CD4-positive, alpha-beta T cell treated with Interleukin-4 for 4 hours (primary cell): ENCODE data around the gene HSPA1A.
"Not testable (repeated sequence)": the region's sequence is repeated elsewhere in the genome, so short reads cannot be mapped to it uniquely, and the experiment has no call there.

Experiments used
- DNase-seq: peaks from one replicate; pipeline ENCODE4 v3.0.0-alpha.2; 2020

HSPA1A gene

DNA sequence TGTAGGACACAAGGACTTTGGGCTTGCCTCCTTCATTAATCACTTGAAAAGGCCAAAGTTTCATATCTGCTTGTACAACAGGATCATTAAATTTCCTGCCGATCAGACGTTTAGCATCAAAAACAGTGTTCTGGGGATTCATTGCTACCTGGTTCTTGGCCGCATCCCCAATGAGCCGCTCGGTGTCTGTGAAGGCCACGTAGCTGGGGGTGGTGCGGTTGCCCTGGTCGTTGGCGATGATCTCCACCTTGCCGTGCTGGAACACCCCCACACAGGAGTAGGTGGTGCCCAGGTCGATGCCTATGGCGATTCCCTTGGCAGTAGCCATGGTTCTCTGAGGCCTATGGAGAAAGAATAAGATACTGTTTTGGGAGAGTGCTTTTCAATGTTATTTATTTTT lies 3.7 kb upstream of the HSPA1A start:
- no peak for DNase-seq

DNA sequence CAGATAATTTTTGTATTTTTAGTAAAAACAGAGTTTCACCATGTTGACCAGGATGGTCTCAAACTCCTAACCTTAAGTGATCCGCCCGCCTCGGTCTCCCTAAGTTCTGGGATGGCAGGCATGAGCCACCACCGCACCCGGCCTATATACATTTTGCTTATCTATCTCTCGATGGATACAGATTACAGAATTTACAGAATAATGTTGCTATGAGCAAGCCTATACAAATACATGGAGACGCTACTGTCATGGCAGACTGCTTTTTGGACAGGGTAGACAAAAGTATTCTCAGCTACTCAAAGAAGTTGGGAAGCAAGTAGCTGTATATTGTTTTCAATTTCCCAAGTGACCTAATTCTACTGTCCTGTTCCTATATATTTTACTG lies 1.9 kb upstream of the HSPA1A start:
- no peak for DNase-seq

DNA sequence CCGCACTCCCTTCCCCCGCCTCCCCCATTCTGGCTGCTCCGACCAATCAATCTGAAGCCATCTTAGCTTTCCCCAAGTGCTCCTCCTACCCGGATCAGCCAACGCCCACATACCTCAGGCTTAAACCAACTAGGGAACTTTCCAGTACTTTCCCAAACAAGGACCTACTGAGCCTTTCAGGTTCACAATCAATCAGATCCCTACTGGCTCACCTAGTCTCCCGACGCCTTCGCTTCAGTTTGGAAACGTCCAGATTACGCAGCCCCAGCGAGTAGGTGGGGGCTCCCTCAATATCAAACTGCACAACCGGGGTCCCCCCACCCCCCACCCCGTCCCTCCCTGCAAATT lies 692 bp upstream of the HSPA1A start:
- DNase-seq, result peak; percentile 74

DNA sequence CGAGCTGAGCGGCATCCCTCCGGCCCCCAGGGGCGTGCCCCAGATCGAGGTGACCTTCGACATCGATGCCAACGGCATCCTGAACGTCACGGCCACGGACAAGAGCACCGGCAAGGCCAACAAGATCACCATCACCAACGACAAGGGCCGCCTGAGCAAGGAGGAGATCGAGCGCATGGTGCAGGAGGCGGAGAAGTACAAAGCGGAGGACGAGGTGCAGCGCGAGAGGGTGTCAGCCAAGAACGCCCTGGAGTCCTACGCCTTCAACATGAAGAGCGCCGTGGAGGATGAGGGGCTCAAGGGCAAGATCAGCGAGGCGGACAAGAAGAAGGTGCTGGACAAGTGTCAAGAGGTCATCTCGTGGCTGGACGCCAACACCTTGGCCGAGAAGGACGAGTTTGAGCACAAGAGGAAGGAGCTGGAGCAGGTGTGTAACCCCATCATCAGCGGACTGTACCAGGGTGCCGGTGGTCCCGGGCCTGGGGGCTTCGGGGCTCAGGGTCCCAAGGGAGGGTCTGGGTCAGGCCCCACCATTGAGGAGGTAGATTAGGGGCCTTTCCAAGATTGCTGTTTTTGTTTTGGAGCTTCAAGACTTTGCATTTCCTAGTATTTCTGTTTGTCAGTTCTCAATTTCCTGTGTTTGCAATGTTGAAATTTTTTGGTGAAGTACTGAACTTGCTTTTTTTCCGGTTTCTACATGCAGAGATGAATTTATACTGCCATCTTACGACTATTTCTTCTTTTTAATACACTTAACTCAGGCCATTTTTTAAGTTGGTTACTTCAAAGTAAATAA lies 2.0 kb downstream of the HSPA1A start:
- peak; percentile 67 for DNase-seq

DNA sequence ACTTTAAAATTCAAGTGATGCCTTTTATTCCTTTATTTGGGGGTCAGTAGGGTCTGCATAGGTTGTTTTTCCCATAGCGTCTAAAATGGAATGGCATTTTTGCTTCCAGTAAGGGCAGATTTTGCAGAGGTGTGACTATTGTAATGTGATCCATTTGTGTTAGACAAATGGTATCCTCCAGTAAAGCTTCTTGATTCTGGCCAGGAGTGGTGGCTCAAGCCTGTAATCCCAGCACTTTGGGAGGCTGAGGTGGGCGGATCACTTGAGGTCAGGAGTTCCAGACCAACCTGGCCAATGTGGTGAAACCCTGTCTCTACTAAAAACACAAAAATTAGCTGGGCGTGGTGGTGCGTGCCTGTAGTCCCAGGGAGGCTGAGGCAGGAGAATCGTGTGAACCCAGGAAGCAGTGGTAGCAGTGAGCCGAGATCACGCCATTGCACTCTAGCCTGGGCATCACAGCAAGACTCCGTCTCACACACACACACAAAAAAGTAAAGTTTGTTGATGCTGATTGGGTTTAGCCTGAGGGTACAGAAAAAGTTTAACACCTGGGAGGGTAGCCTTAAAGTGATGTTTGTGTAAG lies 2.7 kb downstream of the HSPA1A start:
- DNase-seq, result not testable (repeated sequence)

DNA sequence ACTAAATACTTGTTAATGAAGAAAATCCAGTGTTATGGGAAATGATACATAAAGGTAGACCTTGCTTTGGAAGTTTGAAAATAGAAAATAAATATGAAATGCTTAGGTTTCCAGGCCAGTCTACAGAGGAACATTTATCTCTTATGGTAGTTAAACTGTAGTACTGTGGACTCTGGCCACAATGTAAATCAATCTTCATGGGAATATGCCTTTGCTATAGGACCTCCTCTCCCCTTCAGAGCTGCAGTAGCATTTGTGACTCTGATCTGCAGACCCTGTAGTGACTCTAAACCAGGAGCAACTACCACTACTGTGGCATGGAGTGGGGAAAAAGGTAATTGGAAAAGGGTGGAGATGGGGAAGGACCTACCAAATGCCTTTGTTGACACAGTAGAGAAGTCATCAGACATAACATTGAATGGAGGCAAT lies 4.5 kb downstream of the HSPA1A start:
- no peak for DNase-seq

DNA sequence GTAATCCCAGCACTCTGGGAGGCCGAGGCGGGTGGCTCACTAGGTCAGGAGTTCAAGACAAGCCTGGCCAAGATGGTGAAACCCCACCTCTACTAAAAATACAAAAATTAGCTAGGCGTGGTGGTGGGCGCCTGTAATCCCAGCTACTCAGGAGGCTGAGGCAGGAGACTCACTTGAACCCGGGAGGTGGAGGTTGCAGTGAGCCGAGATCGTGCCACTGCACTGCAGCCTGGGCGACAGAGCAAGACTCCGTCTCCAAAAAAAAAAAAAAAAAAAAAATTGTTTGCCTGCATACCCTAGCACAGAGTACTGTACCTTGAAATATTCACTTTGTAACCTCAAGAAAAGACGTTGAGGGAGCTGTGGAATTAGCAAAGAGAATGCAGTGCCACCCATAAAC lies 5.1 kb downstream of the HSPA1A start:
- not testable (repeated sequence) for DNase-seq

DNA sequence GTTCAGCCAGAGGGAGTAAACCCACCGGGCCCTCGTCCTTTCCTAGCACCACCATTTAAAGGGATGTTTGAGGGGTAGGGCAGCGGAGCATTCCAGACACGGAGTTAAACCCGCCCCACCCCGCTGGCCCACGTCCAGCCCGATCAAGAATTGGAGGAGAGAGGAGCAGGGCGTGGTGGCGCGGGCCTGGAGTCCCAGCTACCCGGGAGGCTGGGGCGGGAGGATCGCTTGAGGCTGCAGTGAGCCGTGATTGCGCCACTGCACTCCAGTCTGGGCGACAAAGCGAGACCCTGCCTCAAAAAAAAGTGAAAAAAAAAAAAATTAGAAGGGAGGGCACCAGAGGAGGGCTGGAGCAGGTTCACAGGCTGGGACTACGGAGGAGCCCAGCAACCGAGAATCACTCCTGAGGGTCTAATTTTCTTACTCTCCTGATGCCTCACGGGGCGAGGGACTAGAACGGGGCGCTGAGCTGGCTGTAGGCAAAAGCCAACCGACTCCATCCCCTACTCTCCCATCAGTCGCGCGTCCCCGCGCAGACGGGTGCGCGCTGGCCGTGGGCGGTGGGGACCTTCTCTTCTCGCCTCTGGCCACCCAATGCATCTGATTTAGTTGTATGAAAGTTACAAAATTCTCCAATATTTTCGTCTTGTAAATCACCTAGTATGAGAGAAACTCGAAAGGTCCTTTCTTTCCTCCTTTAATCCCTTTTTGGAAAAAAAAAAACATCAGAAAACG lies 6.1 kb downstream of the HSPA1A start:
- DNase-seq, result no peak

DNA sequence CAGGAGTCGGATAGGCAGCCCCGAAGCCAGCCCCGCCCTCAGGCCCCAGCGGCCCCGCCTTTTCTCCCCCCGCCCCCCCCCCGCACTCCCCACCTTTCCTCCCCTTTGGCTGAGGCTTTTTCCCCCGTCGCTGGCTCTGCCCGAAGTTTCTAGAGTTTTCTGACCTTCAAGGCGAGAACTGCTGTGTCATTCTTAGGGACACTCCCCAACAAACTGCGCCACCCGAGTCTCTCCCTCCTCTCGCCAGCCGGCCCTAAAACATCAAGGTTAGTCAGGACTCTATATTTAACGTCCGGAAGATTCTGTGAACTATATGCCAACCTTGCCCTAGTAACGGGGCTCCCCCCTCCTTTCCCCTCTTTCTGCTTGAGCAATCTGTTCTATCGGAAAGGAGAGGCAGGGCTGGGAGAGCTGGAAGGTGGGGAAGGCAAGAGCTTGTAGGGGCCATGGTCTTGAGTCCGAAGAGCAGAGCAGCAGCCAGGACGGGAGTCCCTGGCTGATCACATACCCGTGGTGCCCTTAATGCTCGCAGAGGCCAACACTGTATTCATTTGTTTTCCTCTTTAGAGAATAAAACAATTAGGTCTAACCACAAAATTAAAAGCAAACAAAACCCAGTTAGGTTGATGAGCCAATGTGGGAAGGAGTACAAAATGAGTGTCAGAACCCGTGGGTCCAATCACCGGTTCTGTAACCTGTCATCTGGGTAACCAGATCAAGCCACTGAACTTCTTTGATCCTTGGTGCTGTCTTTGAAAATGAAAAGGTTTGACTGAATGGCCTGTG lies 6.9 kb downstream of the HSPA1A start:
- DNase-seq, result peak; percentile 75

DNA sequence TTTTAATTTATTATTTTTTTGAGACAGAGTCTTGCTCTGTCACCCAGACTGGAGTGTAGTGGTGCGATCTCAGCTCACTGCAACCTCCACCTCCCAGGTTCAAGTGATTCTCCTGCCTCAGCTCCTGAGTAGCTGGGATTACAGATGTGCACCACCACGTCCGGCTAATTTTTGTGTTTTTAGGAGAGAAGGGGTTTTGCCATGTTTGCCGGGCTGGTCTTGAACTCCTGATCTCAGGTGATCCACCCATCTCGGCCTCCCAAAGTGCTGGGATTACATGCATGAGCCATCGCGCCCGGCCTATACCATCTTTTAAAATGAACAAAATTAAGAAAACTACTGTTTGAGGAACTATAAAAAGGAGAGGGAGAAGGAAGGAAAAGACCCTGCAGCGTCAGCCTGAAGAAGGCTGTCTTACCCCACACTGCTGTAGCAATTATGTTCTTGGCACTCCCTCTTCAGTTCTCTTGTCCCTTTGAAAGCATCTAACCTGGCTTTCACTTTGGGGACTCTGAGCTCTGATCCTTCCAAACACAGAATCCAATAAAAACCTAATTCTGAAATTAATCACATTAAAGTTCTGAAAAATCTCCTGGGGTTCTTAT lies 8.4 kb downstream of the HSPA1A start:
- DNase-seq, result not testable (repeated sequence)

DNA sequence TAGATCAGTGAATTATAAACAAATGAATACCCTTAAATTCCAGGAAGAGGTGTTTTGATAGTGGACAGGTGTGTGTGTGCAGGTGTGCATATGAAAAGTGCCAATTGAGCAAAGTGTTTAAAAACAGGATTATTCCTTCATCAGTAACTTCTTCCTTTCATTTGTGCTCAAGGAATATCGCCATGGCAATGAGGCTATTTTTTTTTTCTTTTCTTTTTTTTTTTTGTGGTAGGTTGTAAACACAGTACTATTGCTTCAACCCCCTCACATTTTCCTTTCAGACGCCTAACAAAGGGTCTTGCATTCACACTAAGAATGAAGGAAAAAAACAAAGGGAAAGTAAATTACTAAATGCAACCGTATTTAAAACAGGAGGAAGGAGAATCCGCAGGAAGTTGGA lies 10.2 kb downstream of the HSPA1A start:
- DNase-seq, result no peak

DNA sequence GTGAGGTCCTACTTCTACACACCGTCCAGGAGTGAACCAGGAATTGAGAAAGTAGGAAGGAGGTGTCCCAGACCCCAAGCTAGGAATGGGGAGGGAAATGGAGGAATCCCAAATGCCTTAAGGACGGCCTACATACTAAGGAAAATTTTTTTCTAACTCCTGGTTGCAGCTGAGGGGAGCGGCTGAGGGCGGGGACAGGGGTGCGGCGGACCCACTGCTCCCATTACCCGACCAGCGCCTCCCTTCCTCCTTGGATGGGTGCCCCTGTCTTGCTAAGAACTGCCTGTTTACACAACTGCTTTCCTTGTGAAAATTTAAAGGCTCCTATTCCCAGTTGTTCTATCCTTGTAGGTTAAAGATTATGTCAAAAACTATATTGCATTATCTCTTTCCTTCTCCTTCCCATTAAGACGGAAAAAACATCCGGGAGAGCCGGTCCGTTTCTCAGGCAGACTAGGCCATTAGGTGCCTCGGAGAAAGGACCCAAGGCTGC lies 11.5 kb downstream of the HSPA1A start:
- peak; percentile 51 for DNase-seq

DNA sequence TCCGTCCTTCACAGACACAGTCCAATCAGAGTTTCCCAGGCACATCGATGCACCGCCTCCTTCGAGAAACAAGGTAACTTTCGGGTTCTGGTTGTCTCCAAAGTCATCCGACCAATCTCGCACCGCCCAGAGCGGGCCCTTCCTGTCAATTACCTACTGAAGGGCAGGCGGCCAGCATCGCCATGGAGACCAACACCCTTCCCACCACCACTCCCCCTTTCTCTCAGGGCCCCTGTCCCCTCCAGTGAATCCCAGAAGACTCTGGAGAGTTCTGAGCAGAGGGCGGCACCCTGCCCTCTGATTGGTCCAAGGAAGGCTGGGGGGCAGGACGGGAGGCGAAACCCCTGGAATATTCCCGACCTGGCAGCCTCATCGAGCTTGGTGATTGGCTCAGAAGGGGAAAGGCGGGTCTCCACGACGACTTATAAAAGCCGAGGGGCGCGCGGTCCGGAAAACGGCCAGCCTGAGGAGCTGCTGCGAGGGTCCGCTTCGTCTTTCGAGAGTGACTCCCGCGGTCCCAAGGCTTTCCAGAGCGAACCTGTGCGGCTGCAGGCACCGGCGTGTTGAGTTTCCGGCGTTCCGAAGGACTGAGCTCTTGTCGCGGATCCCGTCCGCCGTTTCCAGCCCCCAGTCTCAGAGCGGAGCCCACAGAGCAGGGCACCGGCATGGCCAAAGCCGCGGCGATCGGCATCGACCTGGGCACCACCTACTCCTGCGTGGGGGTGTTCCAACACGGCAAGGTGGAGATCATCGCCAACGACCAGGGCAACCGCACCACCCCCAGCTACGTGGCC lies 12.1 kb downstream of the HSPA1A start, which contains the start of gene HSPA1B:
TSS of gene HSPA1B (plus strand) at position 453 of the 794 bp plus-strand sequence. CDS start at position 666, 213 bp downstream.
- peak; percentile 94 for DNase-seq

DNA sequence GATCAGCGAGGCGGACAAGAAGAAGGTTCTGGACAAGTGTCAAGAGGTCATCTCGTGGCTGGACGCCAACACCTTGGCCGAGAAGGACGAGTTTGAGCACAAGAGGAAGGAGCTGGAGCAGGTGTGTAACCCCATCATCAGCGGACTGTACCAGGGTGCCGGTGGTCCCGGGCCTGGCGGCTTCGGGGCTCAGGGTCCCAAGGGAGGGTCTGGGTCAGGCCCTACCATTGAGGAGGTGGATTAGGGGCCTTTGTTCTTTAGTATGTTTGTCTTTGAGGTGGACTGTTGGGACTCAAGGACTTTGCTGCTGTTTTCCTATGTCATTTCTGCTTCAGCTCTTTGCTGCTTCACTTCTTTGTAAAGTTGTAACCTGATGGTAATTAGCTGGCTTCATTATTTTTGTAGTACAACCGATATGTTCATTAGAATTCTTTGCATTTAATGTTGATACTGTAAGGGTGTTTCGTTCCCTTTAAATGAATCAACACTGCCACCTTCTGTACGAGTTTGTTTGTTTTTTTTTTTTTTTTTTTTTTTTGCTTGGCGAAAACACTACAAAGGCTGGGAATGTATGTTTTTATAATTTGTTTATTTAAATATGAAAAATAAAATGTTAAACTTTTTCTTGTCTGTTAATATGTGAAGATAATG lies 14.4 kb downstream of the HSPA1A start:
- peak; percentile 53 for DNase-seq

DNA sequence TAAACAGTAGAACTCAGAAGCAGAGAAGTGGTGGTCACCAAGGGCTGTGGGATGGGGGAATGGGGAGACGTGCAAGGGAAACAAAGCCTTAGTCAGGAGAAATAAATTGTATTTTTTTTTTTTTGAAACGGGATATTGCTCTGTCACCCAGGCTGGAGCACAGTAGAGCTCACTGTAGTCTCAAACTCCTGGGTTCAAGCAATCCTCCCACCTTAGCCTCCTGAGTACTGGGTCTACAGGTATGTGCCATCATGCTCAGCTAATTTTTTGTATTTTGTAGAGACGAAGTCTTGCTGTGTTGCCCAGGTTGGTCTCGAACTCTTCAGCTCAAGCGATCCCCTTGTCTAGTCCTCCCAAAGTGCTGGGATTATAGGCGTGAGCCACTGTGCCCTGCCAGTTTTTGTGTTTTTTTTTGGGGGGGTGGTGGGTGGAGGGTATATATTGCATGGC lies 15.6 kb downstream of the HSPA1A start:
- DNase-seq, result no peak

DNA sequence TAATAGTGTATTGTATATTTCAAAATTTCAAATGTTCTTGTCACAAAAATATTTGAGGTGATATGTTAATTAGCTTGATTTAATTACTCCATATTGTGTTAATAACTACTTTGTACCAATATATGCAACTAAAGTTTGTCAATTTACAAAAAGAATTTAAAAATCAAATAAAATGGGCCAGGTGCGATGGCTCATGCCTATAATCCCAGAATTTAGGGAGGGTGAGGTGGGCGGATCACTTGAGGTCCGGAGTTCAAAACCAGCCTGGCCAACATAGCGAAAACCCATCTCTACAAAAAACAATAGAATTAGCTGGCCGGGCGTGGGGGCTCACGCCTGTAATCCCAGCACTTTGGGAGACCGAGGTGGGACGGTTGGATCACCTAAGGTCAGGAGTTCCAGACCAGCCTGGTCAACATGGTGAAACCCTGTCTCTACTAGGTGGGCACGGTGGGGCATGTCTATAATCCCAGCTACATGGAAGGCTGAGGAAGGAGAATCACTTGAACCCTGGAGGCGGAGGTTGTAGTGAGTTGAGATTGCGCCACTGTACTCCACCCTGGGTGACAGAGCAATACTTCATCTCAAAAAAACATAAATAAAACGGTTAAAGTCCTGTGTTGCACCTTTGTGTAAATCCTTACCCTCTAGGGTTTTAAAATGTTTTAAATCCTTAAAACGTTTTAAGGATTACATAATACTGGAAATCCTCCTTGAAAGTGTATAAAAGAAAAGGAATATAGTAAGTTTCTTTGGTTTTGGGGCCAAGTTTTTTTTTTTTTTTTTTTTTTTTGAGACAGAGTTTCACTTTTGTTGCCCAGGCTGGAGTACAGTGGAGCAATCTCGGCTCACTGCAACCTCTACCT lies 16.2 kb downstream of the HSPA1A start:
- no peak for DNase-seq

DNA sequence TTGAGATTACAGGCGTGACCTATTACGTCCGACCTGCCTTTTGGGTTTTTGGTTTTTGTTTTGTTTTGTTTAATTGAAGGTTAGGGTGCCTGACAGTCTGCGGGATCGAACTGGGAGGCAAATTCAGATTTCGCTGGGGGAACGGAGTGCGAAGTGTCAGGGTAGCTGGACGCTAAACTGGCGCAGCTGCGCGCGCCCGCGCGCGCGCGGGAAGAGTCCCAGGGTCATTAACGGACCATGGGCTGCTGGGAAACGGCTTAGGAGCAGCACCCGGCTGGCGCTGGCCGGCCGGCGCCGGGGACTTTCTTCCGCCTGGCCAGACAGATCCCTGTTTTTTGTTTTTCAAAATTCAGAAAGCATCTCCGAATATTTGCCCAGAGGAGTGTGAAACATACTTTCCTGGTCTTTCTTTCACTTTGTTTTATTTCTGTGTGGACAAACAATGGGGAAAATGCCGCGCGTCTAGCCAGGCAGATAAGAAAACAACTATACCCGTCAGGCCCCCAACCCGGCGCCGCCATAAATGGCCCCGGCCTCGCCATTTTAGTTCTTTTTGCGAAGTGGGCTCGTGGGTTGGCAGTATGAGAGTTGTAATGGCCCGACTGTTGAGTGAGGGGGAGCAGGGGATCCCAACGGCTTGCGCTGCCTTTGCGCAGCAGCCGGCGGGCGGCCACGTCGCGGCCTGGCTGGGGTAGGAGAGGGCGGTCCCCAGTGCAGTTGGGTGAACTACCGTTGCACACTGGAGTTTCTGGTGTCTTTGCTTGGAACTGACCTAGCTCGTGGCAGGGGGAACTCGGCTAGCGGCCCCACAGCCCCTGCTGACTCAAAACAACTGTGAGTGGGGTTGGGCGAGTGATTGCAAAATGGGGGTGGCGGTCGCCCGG lies 19.3 kb downstream of the HSPA1A start:
- DNase-seq, result peak; percentile 78

DNA sequence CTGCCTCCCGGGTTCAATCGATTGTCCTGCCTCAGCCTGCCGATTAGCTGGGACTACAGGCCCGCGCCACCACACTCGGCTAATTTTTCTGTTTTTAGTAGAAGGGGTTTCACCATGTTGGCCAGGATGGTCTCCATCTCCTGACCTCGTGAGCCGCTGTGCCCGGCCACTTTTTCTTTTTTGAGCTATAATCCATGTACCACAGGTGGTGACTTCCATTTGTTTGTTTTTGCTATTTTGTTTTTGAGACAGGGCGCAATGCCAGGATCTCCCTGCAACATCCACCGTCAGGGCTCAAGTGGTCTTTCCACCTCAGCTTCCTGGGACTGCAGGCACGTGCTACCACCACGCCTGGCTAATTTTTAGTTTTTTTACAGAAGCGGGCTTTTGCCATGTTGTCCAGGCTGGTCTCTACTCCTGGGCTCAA lies 20.7 kb downstream of the HSPA1A start:
- DNase-seq, result no peak
